AG08395 (cell line): ENCODE results near the gene NLGN2.

Experiments
- DNase-seq: peaks from one replicate; pipeline ENCODE4 v3.0.0; 2012; ENCODE audit warnings: mixed read lengths, low spot score

Gene NLGN2

GRCh38 chr17:7466318-7466638 is 58.6 kb downstream of the NLGN2 start:
- DNase-seq = no peak

GRCh38 chr17:7466639-7467341 is 59.1 kb downstream of the NLGN2 start:
- no peak for DNase-seq

- DNase-seq = no peak
These were observed 59.9 kb downstream of the NLGN2 start for GRCh38 chr17:7467498-7467897.

- no peak for DNase-seq
These were observed 60.6 kb downstream of the NLGN2 start for GRCh38 chr17:7468290-7468689.

- no peak for DNase-seq
These were observed 61.3 kb downstream of the NLGN2 start for GRCh38 chr17:7468804-7469389.
